GM19438 (cell line): ENCODE results near the gene ARMH4.

Source experiments
- ATAC-seq: cut with Tn5 transposase; IDR thresholded peaks from one replicate; pipeline ENCODE4 v1.9.1; 2021; ENCODE audit warnings: low read depth; ENCODE audit not compliant: unreplicated experiment

The ARMH4 gene

DNA sequence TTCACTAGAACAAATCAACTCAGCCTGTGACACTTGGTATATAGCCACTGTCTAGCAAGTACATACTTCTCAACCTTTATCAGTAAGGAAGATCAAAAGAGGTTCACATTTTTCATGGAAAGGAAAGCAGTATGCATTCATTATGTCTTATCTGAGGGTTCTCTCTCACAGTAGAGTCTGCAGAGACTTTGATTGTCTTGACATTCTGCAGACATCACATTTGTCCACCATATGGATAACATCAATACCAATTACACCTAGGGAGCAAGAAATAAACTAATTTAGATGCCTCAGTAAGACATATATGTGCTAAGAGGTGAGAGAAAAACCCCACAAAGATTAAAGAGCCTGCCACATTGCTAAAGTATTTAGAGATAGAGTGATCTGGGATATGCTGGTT lies 175.3 kb downstream of the ARMH4 start:
- ATAC-seq: no peak

- ATAC-seq: no peak
Observed at GRCh38 chr14:57974896-57975295, 177.1 kb downstream of the ARMH4 start.

DNA sequence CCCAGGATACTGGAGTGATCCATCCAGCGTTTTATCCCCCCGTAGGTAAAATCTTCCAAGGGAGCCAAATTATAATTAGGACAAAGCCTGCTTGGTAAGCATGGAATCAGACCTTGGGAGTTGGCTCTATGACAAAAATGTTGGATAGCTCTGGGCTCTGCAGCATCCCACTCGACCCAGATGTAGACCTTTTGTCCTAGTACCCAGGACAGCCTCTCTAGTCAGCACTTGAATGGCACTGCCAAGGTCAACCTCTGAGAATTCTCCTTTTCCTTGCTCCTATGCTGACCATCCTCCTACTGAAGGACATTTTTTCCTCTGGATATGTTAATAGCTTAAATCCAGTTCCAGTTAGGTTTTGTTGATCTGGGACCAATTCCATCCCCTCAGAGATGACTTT lies 181.4 kb downstream of the ARMH4 start:
- no peak for ATAC-seq

DNA sequence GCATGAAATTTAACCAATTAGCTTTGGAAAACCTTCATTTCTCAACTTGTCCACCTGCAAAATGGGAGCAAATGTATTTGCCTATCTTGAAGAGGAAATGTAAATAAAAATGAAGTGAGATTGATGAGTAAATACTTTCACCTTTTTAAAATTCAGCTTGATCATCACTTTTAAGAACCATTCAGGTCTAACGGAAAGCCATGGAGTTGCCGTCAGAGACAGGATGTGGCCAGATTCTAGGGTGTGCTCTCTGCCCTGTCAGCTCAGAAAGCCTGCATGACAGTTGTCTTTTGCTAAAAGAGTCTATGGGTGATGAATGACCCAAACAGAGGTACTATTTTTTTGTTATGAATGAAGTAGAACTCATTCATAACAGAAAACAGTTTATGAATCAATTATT lies 181.8 kb downstream of the ARMH4 start:
- no peak for ATAC-seq

- no peak for ATAC-seq
Observed at GRCh38 chr14:57963071-57963470, 188.9 kb downstream of the ARMH4 start.

DNA sequence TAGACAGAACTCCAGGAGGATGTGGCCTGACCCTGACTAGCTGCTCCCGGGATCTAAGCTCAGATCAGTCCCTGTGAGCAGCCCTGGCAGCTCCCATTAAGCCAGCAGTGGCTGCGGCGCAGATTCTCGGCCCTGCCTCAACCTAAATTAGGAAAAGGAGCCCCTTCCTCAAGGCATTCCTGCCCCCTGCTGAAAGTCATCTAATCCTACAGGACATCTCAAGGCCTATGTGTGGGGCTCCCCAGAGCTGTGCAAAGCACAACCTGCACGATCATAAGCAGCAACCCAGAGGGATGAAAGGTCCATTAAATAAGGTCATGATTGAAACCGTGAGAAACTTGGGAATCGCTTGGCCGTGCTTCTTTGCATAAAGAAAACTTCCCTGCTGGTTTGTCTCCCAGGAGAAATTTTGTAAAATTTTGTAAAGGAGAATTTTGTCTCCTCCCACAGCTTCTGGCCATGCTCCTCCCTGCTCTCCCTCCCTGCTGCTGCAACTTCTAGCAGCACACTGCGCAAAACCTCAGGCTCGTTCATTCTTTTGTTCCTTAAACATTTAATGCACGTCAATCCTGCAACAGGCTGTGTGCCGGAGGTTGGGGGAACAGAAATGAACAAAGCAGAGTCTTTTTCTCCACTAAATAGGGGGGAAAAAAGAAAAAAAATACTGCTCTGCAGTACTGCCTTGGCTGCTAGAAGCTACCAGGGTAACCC lies 189.5 kb downstream of the ARMH4 start:
- no peak for ATAC-seq

GRCh38 chr14:57961786-57962060 lies 190.3 kb downstream of the ARMH4 start:
- no peak for ATAC-seq

DNA sequence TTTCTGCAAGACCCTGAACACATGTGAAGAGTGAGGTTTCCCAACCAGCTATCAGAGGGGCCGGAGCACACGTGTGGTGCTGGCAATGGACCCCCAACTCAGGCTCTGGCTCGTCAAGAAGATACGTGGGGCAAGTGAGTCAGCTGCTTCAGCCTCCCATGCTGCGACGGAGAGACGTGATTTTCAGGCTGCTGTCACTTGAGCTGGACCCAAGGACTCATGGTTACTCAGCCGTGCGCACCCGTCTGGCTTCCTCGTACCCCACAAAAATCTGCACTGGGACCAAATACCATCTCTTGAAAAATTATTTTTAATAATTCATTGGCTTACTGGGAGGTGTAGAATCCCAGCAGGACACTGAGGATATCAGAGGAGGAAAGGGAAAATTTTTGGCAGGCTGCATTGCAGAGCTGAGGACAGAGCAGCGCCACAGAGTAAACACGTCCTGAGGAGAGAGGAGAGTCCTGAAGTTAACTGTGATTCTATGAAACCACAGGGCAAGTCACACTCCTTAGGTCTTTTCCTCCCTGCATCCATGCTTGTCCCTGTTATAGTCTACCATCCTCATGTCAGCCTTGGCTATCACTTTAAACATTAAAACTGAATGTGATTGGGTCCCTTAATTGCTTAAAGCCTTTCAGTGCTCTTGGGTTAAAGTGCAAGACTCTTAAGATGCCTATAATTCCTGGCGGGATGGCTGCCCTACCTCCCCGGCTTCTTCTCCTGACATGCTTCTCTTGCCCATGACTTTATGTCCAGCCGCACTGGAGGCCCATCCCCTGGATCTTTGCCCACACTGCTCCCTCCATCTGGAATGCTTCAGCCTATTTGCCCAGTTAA lies 190.8 kb downstream of the ARMH4 start:
- no peak for ATAC-seq

DNA sequence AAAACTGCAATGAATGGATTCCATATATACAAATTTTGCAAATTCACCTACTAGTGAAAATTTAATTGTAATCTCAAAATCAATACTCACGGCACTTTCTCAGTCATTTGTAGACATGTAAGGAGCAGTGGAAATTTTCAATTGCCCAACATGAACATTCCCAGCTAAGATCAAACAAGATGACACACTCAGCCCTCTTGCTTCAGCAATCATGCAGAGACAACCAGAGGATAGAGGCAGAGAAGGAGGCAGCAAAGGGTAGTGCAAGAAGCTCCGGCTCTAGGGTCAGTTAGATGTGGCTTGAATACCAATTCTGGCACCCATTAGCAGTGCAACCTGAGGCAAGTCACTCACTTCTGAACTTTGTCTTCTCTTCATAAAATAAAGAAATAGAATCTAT lies 194.6 kb downstream of the ARMH4 start:
- no peak for ATAC-seq
